HEK293 (cell line): ENCODE data around the gene SPATA31C1.

ENCODE experiments used
- CTCF ChIA-PET: fragments of 350-600 bp; formaldehyde crosslinking; extraction: SDS; loops from one replicate; lab custom pipeline; 2021; ENCODE audit warnings: antibody characterized with exemption; lab: Yijun Ruan, JAX
- POLR2A ChIA-PET: fragments of 300-600 bp; formaldehyde crosslinking; extraction: SDS; loops from one replicate; lab custom pipeline; 2020; ENCODE audit warnings: antibody characterized with exemption, inconsistent platforms; lab: Yijun Ruan, JAX
- H3K27ac ChIP-seq: fragments of 200-500 bp; sonication (Bioruptor generic); 2 replicates; pipeline ENCODE4 v1.5.1; 2014; ENCODE audit warnings: low read depth, low read length, control low read depth, inconsistent platforms; ENCODE audit errors: extremely low read depth
- H3K36me3 ChIP-seq, 2 experiments: fragments of 200-500 bp in 1 of 2; sonication (Bioruptor generic) in 1 of 2; 1 replicate in 1 of 2; 2 replicates in 1 of 2; pipeline ENCODE4 v1.5.1; 2014 to 2017; ENCODE audit warnings: inconsistent platforms in 2 of 2, low read length in 2 of 2; ENCODE audit not compliant: control insufficient read depth in 2 of 2, insufficient read depth in 1 of 2
- H3K4me1 ChIP-seq: fragments of 200-500 bp; sonication (Bioruptor generic); 2 replicates; pipeline ENCODE4 v1.5.1; 2014; ENCODE audit warnings: mild to moderate bottlenecking, low read length, inconsistent platforms; ENCODE audit not compliant: control insufficient read depth, insufficient read depth
- H3K4me3 ChIP-seq: 2 replicates; pipeline ENCODE4 v1.5.1; 2011; ENCODE audit warnings: low read depth, mild to moderate bottlenecking, control low read depth, low read length, moderate library complexity
- H3K9me3 ChIP-seq: fragments of 200-500 bp; sonication (Bioruptor generic); 2 replicates; pipeline ENCODE4 v1.5.1; 2014; ENCODE audit warnings: low read depth, low read length, inconsistent platforms; ENCODE audit not compliant: control insufficient read depth, insufficient read depth
- GLI2 ChIP-seq: fragments of 450-650 bp; formaldehyde crosslinking; IDR thresholded peaks from 2 replicates; pipeline ENCODE4; 2017; ENCODE audit warnings: missing biosample characterization, missing genetic modification characterization, low read depth, borderline replicate concordance
- GLI4 ChIP-seq: fragments of 450-650 bp; formaldehyde crosslinking; IDR thresholded peaks from 2 replicates; pipeline ENCODE4 v1.5.1; 2016; ENCODE audit warnings: missing biosample characterization, missing genetic modification characterization
- HOXC10 ChIP-seq: sonication (generic); formaldehyde crosslinking; IDR thresholded peaks from 2 replicates; pipeline ENCODE4 v1.8.1; 2023; ENCODE audit warnings: mild to moderate bottlenecking, missing genetic modification reagents
- IKZF3 ChIP-seq: fragments of 450-650 bp; IDR thresholded peaks from 2 replicates; pipeline ENCODE4 v1.5.0; 2018; ENCODE audit warnings: missing biosample characterization, mild to moderate bottlenecking, missing genetic modification characterization, moderate library complexity
- KLF7 ChIP-seq: fragments of 450-650 bp; formaldehyde crosslinking; IDR thresholded peaks from 2 replicates; pipeline ENCODE4 v1.5.1; 2016; ENCODE audit warnings: missing biosample characterization, missing genetic modification characterization, borderline replicate concordance
- SP7 ChIP-seq: fragments of 450-650 bp; formaldehyde crosslinking; IDR thresholded peaks from 2 replicates; pipeline ENCODE4 v1.5.1; 2016; ENCODE audit warnings: missing biosample characterization, missing genetic modification characterization
- TCF7L2 ChIP-seq: IDR thresholded peaks from 2 replicates; pipeline ENCODE4 v1.6.1; 2011; ENCODE audit warnings: low read depth, mild to moderate bottlenecking, inconsistent platforms, low read length, moderate library complexity, borderline replicate concordance
- ZFP41 ChIP-seq: fragments of 450-650 bp; formaldehyde crosslinking; IDR thresholded peaks from 2 replicates; pipeline ENCODE4 v1.5.1; 2016; ENCODE audit warnings: missing biosample characterization, missing genetic modification characterization, borderline replicate concordance
- ZFP69B ChIP-seq: fragments of 450-650 bp; formaldehyde crosslinking; IDR thresholded peaks from 2 replicates; pipeline ENCODE4 v1.5.1; 2016; ENCODE audit warnings: missing biosample characterization, missing genetic modification characterization
- ZNF121 ChIP-seq: fragments of 450-650 bp; formaldehyde crosslinking; IDR thresholded peaks from 2 replicates; pipeline ENCODE4 v1.5.1; 2016; ENCODE audit warnings: missing biosample characterization, missing genetic modification characterization
- ZNF169 ChIP-seq: fragments of 450-650 bp; formaldehyde crosslinking; IDR thresholded peaks from 2 replicates; pipeline ENCODE4 v1.5.1; 2016; ENCODE audit warnings: missing biosample characterization, missing genetic modification characterization
- ZNF302 ChIP-seq: fragments of 450-650 bp; formaldehyde crosslinking; IDR thresholded peaks from 2 replicates; pipeline ENCODE4 v1.5.1; 2016; ENCODE audit warnings: missing biosample characterization, missing genetic modification characterization, low read depth
- ZNF311 ChIP-seq: fragments of 450-650 bp; formaldehyde crosslinking; IDR thresholded peaks from 2 replicates; pipeline ENCODE4 v1.5.1; 2017; ENCODE audit warnings: missing biosample characterization, missing genetic modification characterization, borderline replicate concordance
- ZNF391 ChIP-seq: fragments of 450-650 bp; formaldehyde crosslinking; IDR thresholded peaks from 2 replicates; pipeline ENCODE4 v1.5.1; 2016; ENCODE audit warnings: low read depth, missing biosample characterization, missing genetic modification characterization, borderline replicate concordance
- ZNF416 ChIP-seq: fragments of 450-650 bp; formaldehyde crosslinking; IDR thresholded peaks from 2 replicates; pipeline ENCODE4 v1.5.1; 2016; ENCODE audit warnings: missing biosample characterization, missing genetic modification characterization
- ZNF501 ChIP-seq: fragments of 450-650 bp; formaldehyde crosslinking; IDR thresholded peaks from 2 replicates; pipeline ENCODE4 v1.5.1; 2016; ENCODE audit warnings: missing biosample characterization, missing genetic modification characterization
- ZNF521 ChIP-seq: fragments of 450-650 bp; formaldehyde crosslinking; IDR thresholded peaks from 2 replicates; pipeline ENCODE4 v1.5.1; 2017; ENCODE audit warnings: missing biosample characterization, mild to moderate bottlenecking, missing genetic modification characterization
- ZNF571 ChIP-seq: fragments of 450-650 bp; formaldehyde crosslinking; IDR thresholded peaks from 2 replicates; pipeline ENCODE4 v1.5.0; 2017; ENCODE audit warnings: missing biosample characterization, missing genetic modification characterization
- ZNF701 ChIP-seq: fragments of 450-650 bp; formaldehyde crosslinking; IDR thresholded peaks from 2 replicates; pipeline ENCODE4 v1.5.1; 2016; ENCODE audit warnings: missing biosample characterization, missing genetic modification characterization
- ZNF777 ChIP-seq: fragments of 450-650 bp; formaldehyde crosslinking; IDR thresholded peaks from 2 replicates; pipeline ENCODE4 v1.5.1; 2017; ENCODE audit warnings: missing biosample characterization, missing genetic modification characterization, borderline replicate concordance
- TF ChIP-seq, protein P1 (sequence below): fragments of 450-650 bp; formaldehyde crosslinking; IDR thresholded peaks from 2 replicates; pipeline ENCODE4 v1.5.1; 2016; ENCODE audit warnings: missing biosample characterization, missing genetic modification characterization
- TF ChIP-seq, protein P2 (sequence below): fragments of 450-650 bp; formaldehyde crosslinking; IDR thresholded peaks from 2 replicates; pipeline ENCODE4; 2016; ENCODE audit warnings: missing biosample characterization, missing genetic modification characterization
- TF ChIP-seq, protein P3 (sequence below): fragments of 450-650 bp; formaldehyde crosslinking; IDR thresholded peaks from 2 replicates; pipeline ENCODE4 v1.5.1; 2016; ENCODE audit warnings: missing biosample characterization, missing genetic modification characterization
- TF ChIP-seq, protein P4 (sequence below): fragments of 450-650 bp; formaldehyde crosslinking; IDR thresholded peaks from 2 replicates; pipeline ENCODE4 v1.5.1; 2016; ENCODE audit warnings: missing biosample characterization, missing genetic modification characterization

Gene SPATA31C1

DNA sequence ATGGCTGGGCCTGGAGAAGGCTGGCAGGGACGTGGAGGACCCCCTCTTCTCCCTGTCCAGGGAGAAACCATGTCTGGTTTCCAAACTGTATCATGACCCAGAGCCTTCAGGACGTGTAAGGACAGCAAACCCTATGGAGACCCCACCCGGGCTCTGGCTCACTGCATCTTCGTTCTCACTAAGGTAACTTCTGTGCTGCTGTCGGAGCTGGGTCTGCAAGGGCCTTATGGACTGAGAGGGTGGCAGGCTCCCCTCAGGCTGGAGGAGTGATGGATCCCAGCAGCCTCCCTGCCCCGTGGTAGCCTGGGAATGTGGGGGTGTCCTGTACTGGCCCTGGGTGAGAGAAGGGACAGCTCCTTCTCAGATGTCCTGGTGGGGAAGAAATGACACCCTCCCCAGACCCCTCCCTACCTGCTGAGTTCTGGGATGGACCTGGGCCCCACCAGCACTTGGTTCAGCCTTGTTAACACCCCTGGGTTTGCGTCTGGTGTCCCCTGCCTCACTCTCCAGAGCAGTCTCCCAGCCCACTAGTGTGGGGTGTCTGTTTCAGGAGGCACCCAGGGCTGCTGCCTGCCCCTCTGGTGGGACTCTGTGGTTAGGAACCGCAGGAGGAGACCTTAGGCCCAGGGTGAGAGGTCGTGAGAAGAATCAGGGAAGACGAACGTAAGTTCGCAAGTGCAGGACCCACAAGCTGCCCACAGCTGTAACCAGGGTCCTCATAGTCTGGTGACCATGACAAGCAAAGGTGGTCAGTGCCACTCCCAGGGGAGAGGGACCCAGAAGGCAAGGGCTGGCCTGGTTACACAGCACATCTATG is 28.5 kb upstream of the SPATA31C1 start:
- TF ChIP-seq ZNF521 (tag by site-specific recombination) (no peak), KLF7 (tag by site-specific recombination) (no peak), ZNF571 (tag by site-specific recombination) (no peak), ZNF416 (tag by site-specific recombination) (no peak), ZNF169 (tag by site-specific recombination) (no peak), GLI4 (tag by site-specific recombination) (no peak), GLI2 (tag by site-specific recombination) (no peak)
- ChIA-PET CTCF (no interaction called here), POLR2A (interaction anchor here (0.7 kb wide), 1 partner anchor 73 kb away, joined by 5 read pairs; no protein-coding TSS in a partner anchor)
- no peak overlapping the region for H3K27ac ChIP-seq
- no peak overlapping the region for H3K4me3 ChIP-seq
- H3K36me3 ChIP-seq, result no peaks in the 10 kb centered on the region
- no peaks in the 10 kb centered on the region for H3K4me1 ChIP-seq
- H3K9me3 ChIP-seq, result no peaks in the 10 kb centered on the region

DNA sequence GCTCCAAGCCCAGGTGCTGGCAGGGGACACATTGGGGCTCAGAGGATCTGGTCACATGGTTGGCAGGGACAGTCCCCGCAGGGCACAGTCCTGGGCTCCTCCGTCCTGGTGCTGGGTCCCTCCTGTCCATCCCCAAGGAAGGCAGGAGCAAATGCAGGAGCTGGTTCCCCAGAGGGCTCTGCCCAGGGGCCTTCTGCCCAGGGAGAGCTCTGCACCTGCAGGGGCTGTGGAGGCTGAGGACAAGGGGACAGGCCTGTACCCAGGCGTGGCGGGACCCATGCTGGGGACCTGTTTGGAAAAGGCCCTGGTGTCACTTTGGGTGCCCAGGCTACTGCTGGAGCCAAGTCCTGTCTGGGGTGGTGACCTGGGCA is 27.9 kb upstream of the SPATA31C1 start:
- Histone ChIP-seq H3K36me3 (no peaks in the 10 kb centered on the region), H3K4me1 (no peaks in the 10 kb centered on the region), H3K9me3 (no peaks in the 10 kb centered on the region), H3K4me3 (no peak overlapping the region), H3K27ac (no peak overlapping the region)
- ChIA-PET CTCF (no interaction called here), POLR2A (interaction anchor here (0.7 kb wide), 1 partner anchor 73 kb away, joined by 5 read pairs; no protein-coding TSS in a partner anchor)
- TF ChIP-seq, protein P1, sequence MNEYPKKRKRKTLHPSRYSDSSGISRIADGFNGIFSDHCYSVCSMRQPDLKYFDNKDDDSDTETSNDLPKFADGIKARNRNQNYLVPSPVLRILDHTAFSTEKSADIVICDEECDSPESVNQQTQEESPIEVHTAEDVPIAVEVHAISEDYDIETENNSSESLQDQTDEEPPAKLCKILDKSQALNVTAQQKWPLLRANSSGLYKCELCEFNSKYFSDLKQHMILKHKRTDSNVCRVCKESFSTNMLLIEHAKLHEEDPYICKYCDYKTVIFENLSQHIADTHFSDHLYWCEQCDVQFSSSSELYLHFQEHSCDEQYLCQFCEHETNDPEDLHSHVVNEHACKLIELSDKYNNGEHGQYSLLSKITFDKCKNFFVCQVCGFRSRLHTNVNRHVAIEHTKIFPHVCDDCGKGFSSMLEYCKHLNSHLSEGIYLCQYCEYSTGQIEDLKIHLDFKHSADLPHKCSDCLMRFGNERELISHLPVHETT, result no peak
- TF ChIP-seq ZNF121 (tag by site-specific recombination) (no peak), HOXC10 (CRISPR knock-in tag) (no peak), ZNF701 (tag by site-specific recombination) (no peak), TCF7L2 (no peak), ZNF311 (tag by site-specific recombination) (no peak), ZNF391 (no peak), ZNF302 (tag by site-specific recombination) (no peak), IKZF3 (tag by site-specific recombination) (no peak), ZFP69B (tag by site-specific recombination) (no peak), ZNF501 (no peak), ZNF777 (no peak), SP7 (tag by site-specific recombination) (no peak), ZFP41 (tag by site-specific recombination) (no peak)
- TF ChIP-seq, protein P2, sequence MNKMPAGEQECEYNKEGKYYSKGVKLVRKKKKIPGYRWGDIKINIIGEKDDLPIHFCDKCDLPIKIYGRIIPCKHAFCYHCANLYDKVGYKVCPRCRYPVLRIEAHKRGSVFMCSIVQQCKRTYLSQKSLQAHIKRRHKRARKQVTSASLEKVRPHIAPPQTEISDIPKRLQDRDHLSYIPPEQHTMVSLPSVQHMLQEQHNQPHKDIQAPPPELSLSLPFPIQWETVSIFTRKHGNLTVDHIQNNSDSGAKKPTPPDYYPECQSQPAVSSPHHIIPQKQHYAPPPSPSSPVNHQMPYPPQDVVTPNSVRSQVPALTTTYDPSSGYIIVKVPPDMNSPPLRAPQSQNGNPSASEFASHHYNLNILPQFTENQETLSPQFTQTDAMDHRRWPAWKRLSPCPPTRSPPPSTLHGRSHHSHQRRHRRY, result no peak
- TF ChIP-seq, protein P3, sequence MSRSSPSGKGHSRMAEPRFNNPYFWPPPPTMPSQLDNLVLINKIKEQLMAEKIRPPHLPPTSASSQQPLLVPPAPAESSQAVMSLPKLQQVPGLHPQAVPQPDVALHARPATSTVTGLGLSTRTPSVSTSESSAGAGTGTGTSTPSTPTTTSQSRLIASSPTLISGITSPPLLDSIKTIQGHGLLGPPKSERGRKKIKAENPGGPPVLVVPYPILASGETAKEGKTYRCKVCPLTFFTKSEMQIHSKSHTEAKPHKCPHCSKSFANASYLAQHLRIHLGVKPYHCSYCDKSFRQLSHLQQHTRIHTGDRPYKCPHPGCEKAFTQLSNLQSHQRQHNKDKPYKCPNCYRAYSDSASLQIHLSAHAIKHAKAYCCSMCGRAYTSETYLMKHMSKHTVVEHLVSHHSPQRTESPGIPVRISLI (tag by site-specific recombination), result no peak
- TF ChIP-seq, protein P4, sequence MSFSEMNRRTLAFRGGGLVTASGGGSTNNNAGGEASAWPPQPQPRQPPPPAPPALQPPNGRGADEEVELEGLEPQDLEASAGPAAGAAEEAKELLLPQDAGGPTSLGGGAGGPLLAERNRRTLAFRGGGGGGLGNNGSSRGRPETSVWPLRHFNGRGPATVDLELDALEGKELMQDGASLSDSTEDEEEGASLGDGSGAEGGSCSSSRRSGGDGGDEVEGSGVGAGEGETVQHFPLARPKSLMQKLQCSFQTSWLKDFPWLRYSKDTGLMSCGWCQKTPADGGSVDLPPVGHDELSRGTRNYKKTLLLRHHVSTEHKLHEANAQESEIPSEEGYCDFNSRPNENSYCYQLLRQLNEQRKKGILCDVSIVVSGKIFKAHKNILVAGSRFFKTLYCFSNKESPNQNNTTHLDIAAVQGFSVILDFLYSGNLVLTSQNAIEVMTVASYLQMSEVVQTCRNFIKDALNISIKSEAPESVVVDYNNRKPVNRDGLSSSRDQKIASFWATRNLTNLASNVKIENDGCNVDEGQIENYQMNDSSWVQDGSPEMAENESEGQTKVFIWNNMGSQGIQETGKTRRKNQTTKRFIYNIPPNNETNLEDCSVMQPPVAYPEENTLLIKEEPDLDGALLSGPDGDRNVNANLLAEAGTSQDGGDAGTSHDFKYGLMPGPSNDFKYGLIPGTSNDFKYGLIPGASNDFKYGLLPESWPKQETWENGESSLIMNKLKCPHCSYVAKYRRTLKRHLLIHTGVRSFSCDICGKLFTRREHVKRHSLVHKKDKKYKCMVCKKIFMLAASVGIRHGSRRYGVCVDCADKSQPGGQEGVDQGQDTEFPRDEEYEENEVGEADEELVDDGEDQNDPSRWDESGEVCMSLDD (tag by site-specific recombination), result no peak
